Common myeloid progenitor, CD34-positive (primary cell): ENCODE data around the gene DDN.

Experiments
- CTCF ChIA-PET: fragments of 350-600 bp; sonication (Branson Sonifier 250); formaldehyde crosslinking; loops from one replicate; lab custom pipeline; 2021; ENCODE audit warnings: antibody characterized with exemption; lab: Charles Lee
- POLR2A ChIA-PET: fragments of 350-600 bp; sonication (Branson Sonifier 250); formaldehyde crosslinking; loops from one replicate; lab custom pipeline; 2021; ENCODE audit warnings: antibody characterized with exemption; lab: Charles Lee
- DNase-seq, 3 donors: peaks; one replicate each; pipeline versions ENCODE4 v3.0.0 to v3.0.0-alpha.2; 2013
- H3K27ac ChIP-seq, 2 experiments: 1 replicate in 1 of 2; 2 replicates in 1 of 2; pipeline ENCODE4 v1.7.0; 2013; ENCODE audit warnings: inconsistent platforms in 2 of 2, low read length in 2 of 2, mild to moderate bottlenecking in 2 of 2, low read depth in 1 of 2, moderate library complexity in 1 of 2; ENCODE audit not compliant: severe bottlenecking in 2 of 2, insufficient read depth in 1 of 2, poor library complexity in 1 of 2
- H3K27me3 ChIP-seq, 5 experiments: replicated peaks in 2 of 5; 1 replicate in 3 of 5; 2 replicates in 2 of 5; pipeline versions ENCODE4 v1.6.1 to v1.7.0; 2013; ENCODE audit warnings: low read length in 4 of 5, mild to moderate bottlenecking in 2 of 5, moderate library complexity in 2 of 5, inconsistent platforms in 1 of 5; ENCODE audit not compliant: insufficient read depth in 5 of 5, control insufficient read depth in 4 of 5
- H3K36me3 ChIP-seq, 4 experiments: 1 replicate in 2 of 4; 2 replicates in 2 of 4; pipeline versions ENCODE4 v1.6.1 to v1.7.0; 2013; ENCODE audit warnings: low read length in 3 of 4, control low read depth in 1 of 4, mild to moderate bottlenecking in 1 of 4; ENCODE audit not compliant: control insufficient read depth in 4 of 4, insufficient read depth in 4 of 4
- H3K4me1 ChIP-seq, 4 experiments: 1 replicate in 3 of 4; 2 replicates in 1 of 4; pipeline versions ENCODE4 v1.6.1 to v1.7.1; 2013; ENCODE audit warnings: low read length in 3 of 4, mild to moderate bottlenecking in 3 of 4, control low read depth in 1 of 4, inconsistent platforms in 1 of 4, moderate library complexity in 1 of 4; ENCODE audit not compliant: control insufficient read depth in 4 of 4, insufficient read depth in 4 of 4; ENCODE audit errors: control extremely low read depth in 1 of 4
- H3K4me3 ChIP-seq, 7 experiments: 1 replicate in 4 of 7; 2 replicates in 3 of 7; pipeline versions ENCODE4 v1.5.1 to v1.7.0; 2013; ENCODE audit warnings: mild to moderate bottlenecking in 7 of 7, low read length in 6 of 7, moderate library complexity in 6 of 7, inconsistent platforms in 2 of 7, low read depth in 2 of 7, control low read depth in 1 of 7; ENCODE audit not compliant: insufficient read depth in 4 of 7, control insufficient read depth in 1 of 7; ENCODE audit errors: extremely low read depth in 1 of 7
- H3K9me3 ChIP-seq, 5 experiments: 1 replicate in 4 of 5; 2 replicates in 1 of 5; pipeline versions ENCODE4 v1.6.1 to v1.7.1; 2013; ENCODE audit warnings: low read length in 4 of 5, mild to moderate bottlenecking in 2 of 5, inconsistent platforms in 1 of 5, low read depth in 1 of 5, moderate library complexity in 1 of 5; ENCODE audit not compliant: control insufficient read depth in 4 of 5, insufficient read depth in 2 of 5; ENCODE audit errors: control extremely low read depth in 1 of 5
- WGBS: methylation state at CpG from one replicate; pipeline ENCODE4 v1.1.5; 2013; ENCODE audit not compliant: insufficient coverage; 5-methylcytosine and 5-hydroxymethylcytosine counted together

Gene DDN

DNA sequence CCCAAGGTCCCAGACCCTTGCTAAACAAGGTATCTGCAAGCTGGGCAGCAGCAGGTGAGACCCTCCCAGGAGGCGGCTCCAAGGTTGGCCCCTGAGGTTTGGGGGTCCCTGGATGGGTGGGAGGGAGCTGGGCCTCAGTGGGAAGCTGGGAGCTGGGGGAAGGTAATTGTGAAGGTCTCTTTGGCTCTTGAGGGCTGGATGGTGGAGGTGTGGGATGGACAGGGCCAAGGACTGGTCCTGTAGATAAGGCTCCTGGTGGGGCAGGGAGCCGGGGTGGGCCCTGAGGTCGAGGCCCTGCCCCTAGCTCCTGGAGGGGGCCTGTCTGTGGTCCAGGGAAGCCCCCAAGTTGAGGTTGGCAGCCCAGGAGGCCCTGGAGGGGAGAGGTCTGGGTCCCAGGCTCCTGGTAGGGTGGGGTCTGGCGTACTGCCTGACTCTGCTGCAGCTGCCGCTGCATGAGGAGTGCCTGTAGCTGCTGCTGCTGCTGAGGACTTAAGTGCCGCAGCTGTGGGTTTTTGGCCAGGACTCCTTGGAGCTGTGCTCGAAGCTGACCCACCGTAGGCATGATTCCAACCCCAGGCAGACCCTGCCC lies 32.5 kb upstream of the DDN start:
- Histone ChIP-seq H3K36me3 (peaks cover 11 to 94% (median 82%) of the 10 kb centered on the region in 4 experiments), H3K9me3 (no peaks in the 10 kb centered on the region), H3K4me3 (no peak overlapping the region), H3K27ac (no peak overlapping the region), H3K27me3 (no peaks in the 10 kb centered on the region), H3K4me1 (no peaks in the 10 kb centered on the region)
- ChIA-PET CTCF (interaction anchor here (0.6 to 10.7 kb wide), 7 partner anchors 7 to 47 kb away, joined by 3 to 121 read pairs (median 5); no protein-coding TSS in a partner anchor), POLR2A (interaction anchor here (0.6 kb wide), 1 partner anchor 223 kb away, joined by 3 read pairs; no protein-coding TSS in a partner anchor)
- 97% methylated on average over 3 of the region's 8 CpGs for WGBS
- DNase-seq = no peak

DNA sequence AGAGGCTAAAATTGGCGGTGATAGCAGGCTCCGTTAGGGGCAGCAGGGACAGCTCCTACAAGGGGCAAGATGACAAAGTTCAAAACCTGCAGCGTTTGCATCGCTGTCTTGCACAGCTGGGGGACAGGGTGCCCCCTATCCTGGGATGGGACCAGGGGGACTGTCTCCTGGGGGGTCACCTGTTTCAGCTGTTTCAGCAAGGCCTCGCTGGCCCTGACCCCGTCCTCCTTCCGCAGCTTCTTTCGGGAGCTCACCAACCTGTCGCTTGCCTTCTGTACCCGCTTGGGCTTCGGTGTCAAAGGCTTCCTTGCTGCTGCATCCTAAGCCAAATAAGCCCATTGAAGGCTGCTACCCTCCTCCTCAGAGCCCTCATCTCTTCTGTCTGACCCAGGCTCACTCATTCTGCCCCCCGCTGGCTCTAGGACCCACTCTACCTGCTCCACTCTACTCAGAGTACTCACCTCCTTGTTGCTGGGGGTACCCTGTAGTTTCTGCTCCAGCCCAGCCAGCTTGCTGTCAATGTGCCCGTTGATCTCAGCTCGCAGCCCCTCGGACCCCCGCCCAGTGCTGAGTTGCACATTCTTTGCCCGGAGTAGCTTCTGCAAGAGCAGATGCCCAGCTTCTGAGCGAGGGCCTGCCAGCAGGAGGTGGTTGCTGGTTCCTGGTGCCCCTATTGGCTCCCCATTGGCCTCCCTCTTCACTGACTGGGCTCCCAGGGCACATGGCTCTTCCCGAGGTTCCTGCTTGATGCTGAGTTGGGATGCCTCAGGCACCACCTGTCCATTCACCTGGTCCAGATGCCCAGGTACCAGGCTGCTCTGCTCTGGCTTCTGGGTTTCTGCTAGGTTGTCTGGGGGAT lies 31.8 kb upstream of the DDN start:
- H3K9me3 ChIP-seq = no peaks in the 10 kb centered on the region
- no peak overlapping the region for H3K4me3 ChIP-seq
- no peaks in the 10 kb centered on the region for H3K27me3 ChIP-seq
- H3K36me3 ChIP-seq = peaks cover 14 to 97% (median 84%) of the 10 kb centered on the region in 4 experiments
- POLR2A ChIA-PET = interaction anchor here (3.4 kb wide), 1 partner anchor 11 kb away, joined by 14 read pairs; the partner anchor contains the start of gene PRKAG1
- H3K27ac ChIP-seq = no peak overlapping the region
- H3K4me1 ChIP-seq = no peaks in the 10 kb centered on the region
- CTCF ChIA-PET = interaction anchor here (0.6 to 10.7 kb wide), 11 partner anchors 8 to 95 kb away, joined by 3 to 121 read pairs (median 3); no protein-coding TSS in a partner anchor
- WGBS = 95% methylated on average over 19 of the region's 19 CpGs
- DNase-seq = no peak

GRCh38 chr12:49030119-49030518 lies 30.9 kb upstream of the DDN start:
- Histone ChIP-seq H3K9me3 (no peaks in the 10 kb centered on the region), H3K36me3 (peaks cover 17 to 99% (median 84%) of the 10 kb centered on the region in 4 experiments), H3K4me1 (no peaks in the 10 kb centered on the region), H3K27me3 (no peaks in the 10 kb centered on the region), H3K27ac (no peak overlapping the region), H3K4me3 (no peak overlapping the region)
- POLR2A ChIA-PET = interaction anchor here (3.4 kb wide), 1 partner anchor 10 kb away, joined by 14 read pairs; the partner anchor contains the start of gene PRKAG1
- DNase-seq = no peak
- WGBS = no CpG with 5 or more reads among the region's 8 CpGs
- CTCF ChIA-PET = interaction anchor here (0.8 to 10.7 kb wide), 9 partner anchors 8 to 94 kb away, joined by 3 to 121 read pairs (median 4); no protein-coding TSS in a partner anchor

DNA sequence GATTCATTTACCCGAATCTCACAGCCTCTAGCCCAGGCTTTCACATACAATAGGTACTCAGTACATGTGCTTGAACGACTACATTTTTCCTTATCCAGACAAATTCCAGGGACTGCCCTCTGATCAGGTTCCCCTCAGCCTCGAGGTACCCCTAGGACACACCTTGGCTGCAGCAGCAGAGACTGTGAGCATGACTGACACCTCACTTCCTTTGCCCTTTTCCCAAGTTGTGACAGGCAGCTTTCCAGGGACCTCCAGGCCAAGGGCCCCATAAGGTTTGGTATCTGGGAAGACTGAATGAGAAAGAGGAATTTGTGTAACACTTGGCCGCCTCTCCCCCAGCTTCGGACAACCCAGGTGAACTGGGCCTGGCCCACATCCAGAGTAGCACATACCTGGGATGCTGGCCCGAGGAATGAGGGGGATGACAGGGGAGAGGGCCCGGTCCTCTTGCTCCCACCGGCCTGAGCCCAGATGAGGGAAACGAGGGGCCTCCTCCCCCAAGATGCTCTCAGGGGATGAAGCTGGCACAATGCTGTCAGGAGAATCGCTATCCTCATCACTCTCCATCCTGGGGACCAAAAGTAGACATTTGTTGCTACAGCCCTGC lies 29.6 kb upstream of the DDN start:
- ChIA-PET CTCF (interaction anchor here (0.7 to 10.7 kb wide), 8 partner anchors 9 to 45 kb away, joined by 4 to 121 read pairs (median 5); no protein-coding TSS in a partner anchor), POLR2A (interaction anchor here (3.4 kb wide), 1 partner anchor 9 kb away, joined by 14 read pairs; the partner anchor contains the start of gene PRKAG1)
- WGBS = 100% methylated on average over 7 of the region's 10 CpGs
- H3K36me3 ChIP-seq = peaks cover 18 to 99% (median 81%) of the 10 kb centered on the region in 4 experiments
- H3K27ac ChIP-seq = no peak overlapping the region
- no peaks in the 10 kb centered on the region for H3K27me3 ChIP-seq
- no peaks in the 10 kb centered on the region for H3K9me3 ChIP-seq
- DNase-seq = no peak
- H3K4me3 ChIP-seq = no peak overlapping the region
- no peaks in the 10 kb centered on the region for H3K4me1 ChIP-seq

DNA sequence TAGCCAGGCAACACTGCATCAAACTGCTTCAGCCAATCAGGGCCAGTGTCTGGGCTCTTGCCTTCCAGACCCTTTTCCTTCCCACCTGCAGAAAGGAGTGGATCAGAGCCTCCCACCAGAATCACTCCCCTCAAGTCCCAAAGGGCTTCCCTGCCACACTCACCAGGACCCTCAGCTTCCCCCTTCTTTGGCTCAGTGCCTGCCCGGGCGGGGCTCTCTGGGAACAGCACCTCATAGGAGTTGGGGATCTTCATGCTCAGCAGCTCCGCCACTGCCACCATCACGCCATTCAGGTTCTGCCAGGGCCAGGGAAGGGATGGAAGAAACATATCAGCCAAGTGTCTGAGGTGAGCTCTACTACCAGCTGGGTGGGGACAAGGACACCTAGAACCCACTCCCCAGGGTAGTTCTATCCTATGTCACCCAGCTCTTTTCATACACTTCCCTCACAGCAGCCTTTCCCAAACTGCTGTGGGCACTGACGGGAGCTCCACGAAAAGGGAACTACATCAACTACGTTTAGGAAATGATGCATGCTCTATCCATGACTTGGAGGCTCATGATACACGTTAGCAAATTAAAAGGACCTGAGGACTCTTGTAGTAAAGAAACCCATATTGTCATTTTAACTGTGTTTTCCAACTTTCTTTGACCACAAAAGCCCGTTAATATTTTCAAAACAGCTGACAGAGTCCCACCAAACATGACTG lies 28.8 kb upstream of the DDN start:
- Histone ChIP-seq H3K4me1 (no peaks in the 10 kb centered on the region), H3K36me3 (peaks cover 18 to 99% (median 81%) of the 10 kb centered on the region in 4 experiments), H3K4me3 (no peak overlapping the region), H3K27me3 (no peaks in the 10 kb centered on the region), H3K27ac (no peak overlapping the region), H3K9me3 (no peaks in the 10 kb centered on the region)
- POLR2A ChIA-PET = interaction anchor here (3.4 kb wide), 1 partner anchor 8 kb away, joined by 14 read pairs; the partner anchor contains the start of gene PRKAG1
- WGBS = 86% methylated on average over 6 of the region's 9 CpGs
- CTCF ChIA-PET = interaction anchor here (0.7 to 10.7 kb wide), 9 partner anchors 8 to 44 kb away, joined by 3 to 121 read pairs (median 5); no protein-coding TSS in a partner anchor
- DNase-seq = no peak
